ENCODE data around the gene CCDC117.
"Not testable (repeated sequence)": the region's sequence is repeated elsewhere in the genome, so short reads cannot be mapped to it uniquely, and the experiment has no call there.

CCDC117 gene

DNA sequence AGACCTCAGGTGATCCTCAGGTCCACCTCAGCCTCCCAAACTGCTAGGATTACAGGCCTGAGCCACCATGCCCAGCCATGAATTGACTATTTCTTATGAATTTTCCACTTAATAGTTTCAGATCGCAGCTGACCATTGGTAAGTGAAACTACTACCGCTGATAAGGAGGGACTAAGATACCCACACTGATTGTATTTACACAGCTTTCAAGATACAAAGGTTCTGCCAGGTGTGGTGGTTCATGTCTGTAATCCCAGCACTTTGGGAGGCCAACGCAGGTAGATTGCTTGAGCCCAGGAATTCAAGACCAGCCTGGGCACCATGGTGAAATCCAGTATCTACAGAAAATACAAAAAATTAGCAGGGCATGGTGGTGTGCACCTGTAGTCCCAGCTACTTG, 34.8 kb upstream of the CCDC117 start:
- no peak for DNase-seq (ENCODE audit: extremely low read depth, low read depth)
- TF ChIP-seq, protein P1, sequence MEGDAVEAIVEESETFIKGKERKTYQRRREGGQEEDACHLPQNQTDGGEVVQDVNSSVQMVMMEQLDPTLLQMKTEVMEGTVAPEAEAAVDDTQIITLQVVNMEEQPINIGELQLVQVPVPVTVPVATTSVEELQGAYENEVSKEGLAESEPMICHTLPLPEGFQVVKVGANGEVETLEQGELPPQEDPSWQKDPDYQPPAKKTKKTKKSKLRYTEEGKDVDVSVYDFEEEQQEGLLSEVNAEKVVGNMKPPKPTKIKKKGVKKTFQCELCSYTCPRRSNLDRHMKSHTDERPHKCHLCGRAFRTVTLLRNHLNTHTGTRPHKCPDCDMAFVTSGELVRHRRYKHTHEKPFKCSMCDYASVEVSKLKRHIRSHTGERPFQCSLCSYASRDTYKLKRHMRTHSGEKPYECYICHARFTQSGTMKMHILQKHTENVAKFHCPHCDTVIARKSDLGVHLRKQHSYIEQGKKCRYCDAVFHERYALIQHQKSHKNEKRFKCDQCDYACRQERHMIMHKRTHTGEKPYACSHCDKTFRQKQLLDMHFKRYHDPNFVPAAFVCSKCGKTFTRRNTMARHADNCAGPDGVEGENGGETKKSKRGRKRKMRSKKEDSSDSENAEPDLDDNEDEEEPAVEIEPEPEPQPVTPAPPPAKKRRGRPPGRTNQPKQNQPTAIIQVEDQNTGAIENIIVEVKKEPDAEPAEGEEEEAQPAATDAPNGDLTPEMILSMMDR (IDR thresholded peaks at IDR 0.05; ENCODE audit: low read depth, low read length, missing control alignments) = no peak
- no peak overlapping the region for H3K4me3 ChIP-seq (replicated peaks; ENCODE audit: low read depth, low read length)

DNA sequence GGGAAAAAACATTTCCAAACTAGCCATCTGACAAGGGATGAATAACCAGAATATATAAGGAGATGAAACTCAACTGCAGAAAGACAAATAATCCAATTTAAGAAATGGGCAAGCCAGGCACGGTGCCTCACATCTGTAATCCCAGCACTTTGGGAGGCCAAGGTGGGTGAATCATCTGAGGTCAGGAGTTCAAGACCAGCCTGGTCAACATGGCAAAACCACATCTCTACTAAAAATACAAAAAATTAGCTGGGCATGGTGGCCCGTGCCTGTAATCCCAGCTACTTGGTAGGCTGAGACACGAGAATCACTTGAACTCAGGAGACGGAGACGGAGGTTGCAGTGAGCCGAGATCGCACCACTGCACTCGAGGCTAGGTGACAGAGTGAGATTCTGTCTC, 33.6 kb upstream of the CCDC117 start:
- not testable (repeated sequence) for DNase-seq (ENCODE audit: extremely low read depth, low read depth); H3K4me3 ChIP-seq (replicated peaks; ENCODE audit: low read depth, low read length)

DNA sequence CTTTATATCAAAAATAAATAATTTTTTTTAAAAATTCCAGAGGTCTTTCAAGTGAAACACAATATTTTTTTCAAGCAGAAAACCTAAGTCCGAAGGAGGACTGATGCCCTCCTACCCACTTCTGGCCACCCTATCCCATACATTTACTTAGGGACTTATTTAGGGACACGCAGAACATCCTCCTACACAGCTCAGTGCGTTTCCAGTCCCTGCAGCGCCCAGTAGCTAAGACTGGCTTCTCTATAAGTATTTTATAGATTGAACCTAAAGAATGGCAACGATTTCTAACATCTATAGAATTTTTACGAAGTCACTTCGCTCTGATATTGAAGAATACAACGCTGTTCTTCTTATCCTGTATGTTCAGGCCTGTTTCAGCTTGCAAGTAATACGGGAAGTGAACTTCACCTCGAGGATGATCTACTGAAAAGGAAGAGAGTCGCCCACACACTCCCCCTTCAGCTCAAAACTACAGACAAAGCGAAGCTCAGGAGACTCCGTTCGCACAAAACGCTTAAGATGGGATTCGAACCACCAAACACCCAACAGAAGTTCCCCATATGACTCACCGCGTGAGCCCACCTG, 31.2 kb upstream of the CCDC117 start:
- DNase-seq (ENCODE audit: extremely low read depth, low read depth) = no peak
- TF ChIP-seq, protein P1 (IDR thresholded peaks at IDR 0.05; ENCODE audit: low read depth, low read length, missing control alignments) = no peak
- H3K4me3 ChIP-seq (replicated peaks; ENCODE audit: low read depth, low read length) = peak overlapping the region; percentile 93

DNA sequence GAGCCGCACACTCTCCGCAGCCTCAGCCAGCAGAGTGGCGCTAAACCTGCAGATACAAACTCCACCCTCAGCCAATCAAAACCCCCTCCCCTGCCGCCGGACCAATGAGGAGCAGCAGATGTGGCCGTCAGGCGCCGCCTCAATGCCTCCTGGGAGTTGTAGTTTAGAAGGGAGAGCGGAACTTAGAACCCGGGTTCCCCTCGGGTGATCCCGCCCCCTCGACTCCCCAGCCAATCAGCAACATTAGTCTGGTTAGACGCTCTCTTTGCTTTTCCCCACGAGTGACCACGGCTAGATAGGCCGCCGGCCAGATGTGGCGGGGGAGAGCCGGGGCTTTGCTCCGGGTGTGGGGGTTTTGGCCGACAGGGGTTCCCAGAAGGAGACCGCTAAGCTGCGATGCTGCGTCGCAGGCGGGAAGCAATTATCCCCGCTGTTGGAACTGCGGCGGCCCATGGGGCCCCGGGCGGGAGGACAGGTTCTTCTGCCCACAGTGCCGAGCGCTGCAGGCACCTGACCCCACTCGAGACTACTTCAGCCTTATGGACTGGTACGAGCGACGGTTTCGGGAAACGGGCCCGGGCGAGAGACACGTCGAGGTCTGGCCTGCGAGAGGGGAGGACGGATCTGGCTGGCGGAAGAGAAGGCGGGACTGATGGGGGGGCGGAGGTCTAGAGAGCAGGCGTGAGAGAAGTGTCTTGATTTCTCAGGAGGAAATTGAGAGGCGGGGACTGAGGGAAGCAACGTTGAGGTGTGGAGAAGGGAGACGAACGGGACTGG, 30.5 kb upstream of the CCDC117 start, which contains the start of the genes CHEK2 and HSCB:
Gene CHEK2, minus strand, starts transcription at position 36 of the 777 bp plus-strand sequence. CDS start 7,099 bp downstream, outside the sequence.
Gene HSCB, plus strand, starts transcription at position 255 of the 777 bp plus-strand sequence. Its CDS starts 57 bp downstream, at position 312.
- TF ChIP-seq, protein P1 (IDR thresholded peaks at IDR 0.05; ENCODE audit: low read depth, low read length, missing control alignments) = no peak
- peak; percentile 97 for DNase-seq (ENCODE audit: extremely low read depth, low read depth)
- H3K4me3 ChIP-seq (replicated peaks; ENCODE audit: low read depth, low read length) = peak within 1 kb of the TSS; percentile 93

DNA sequence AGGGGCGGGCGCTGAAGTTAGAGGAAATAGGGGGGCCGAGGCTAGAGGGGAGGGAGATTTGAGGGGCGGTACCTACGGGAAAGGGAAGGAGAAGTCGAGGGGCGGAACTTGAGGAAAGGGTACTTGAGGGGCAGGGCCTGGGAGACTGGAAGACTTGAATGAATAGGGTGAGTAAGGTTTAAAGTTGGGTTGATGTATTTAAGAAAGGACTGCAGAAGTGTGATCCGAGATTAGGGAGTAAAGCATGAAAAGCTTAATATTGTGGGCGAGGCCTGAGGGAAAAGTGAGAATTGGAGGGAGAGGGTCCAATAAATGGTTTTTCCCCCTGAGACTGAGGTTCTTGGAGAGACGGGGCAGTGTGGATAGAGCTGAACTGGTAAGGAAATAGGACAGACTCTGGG, 29.9 kb upstream of the CCDC117 start:
- DNase-seq (ENCODE audit: extremely low read depth, low read depth) = no peak
- peak overlapping the region; percentile 93 for H3K4me3 ChIP-seq (replicated peaks; ENCODE audit: low read depth, low read length)
- TF ChIP-seq, protein P1 (IDR thresholded peaks at IDR 0.05; ENCODE audit: low read depth, low read length, missing control alignments) = no peak

DNA sequence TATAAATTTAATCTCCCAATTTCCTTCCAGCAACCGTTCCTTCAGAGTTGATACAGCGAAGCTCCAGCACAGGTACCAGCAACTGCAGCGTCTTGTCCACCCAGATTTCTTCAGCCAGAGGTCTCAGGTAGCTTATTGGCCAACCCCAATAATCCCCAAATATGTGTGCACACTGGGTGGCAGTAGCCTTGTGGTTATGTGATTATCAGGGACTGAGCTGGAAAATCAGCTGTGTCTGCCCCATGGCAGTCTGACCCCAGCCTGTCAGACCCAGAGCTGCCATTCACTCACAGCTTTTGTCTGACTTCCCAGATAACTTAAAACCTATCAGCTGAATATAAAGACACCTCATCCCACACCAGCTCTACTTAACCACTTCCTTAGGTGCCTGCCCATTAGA, 28.6 kb upstream of the CCDC117 start:
- DNase-seq (ENCODE audit: extremely low read depth, low read depth) = no peak
- no peak overlapping the region for H3K4me3 ChIP-seq (replicated peaks; ENCODE audit: low read depth, low read length)
- TF ChIP-seq, protein P1 (IDR thresholded peaks at IDR 0.05; ENCODE audit: low read depth, low read length, missing control alignments) = no peak

DNA sequence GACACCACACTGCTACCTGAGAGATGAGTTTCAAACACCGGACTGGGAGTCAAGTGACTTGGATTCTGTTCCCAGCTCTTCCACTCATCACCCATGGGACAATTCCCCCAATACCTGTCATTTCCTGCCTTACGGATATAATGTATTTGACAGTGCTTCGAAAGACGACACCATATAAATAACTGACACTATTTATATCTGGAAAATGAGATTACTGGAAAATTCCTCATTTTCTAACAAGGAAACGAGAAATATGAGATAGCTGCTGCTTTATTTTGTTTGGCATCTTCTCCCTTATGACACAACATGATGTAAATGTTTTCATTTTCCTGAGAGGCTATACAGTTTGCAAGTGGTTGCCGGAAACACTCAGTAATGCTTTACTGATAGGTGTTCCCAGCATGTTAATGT, 22.0 kb upstream of the CCDC117 start:
- no peak for DNase-seq (ENCODE audit: extremely low read depth, low read depth)
- H3K4me3 ChIP-seq (replicated peaks; ENCODE audit: low read depth, low read length) = no peak overlapping the region
- TF ChIP-seq, protein P1 (IDR thresholded peaks at IDR 0.05; ENCODE audit: low read depth, low read length, missing control alignments) = no peak

DNA sequence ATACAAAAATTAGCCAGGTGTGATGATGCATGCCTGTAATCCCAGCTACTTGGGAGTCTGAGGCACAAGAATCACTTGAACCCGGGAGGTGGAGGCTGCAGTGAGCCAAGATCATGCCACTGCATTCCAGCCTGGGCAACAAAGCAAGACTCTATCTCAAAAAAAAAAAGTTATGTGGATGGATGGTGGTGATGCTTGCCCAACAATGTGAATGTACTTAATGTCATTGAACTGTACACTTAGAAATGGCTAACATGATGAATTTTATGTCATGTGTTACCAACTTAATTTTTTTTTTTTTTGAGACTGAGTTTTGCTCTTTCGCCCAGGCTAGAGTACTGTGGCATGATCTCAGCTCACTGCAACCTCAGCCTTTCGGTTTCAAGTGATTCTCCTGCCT, 18.0 kb upstream of the CCDC117 start:
- not testable (repeated sequence) for DNase-seq (ENCODE audit: extremely low read depth, low read depth); H3K4me3 ChIP-seq (replicated peaks; ENCODE audit: low read depth, low read length)
